ENCODE data around the gene RIOK2. TPM values are rescaled to one million over a fixed set of nuclear protein-coding genes. Genes with fewer than 3 reads are reported as not detected.
A peak's percentile ranks its signal among the peaks of the same experiment; 100 is the strongest.

Gene RIOK2
- total RNA-seq, 1 donor from 2014 or later = 17.6 TPM

DNA sequence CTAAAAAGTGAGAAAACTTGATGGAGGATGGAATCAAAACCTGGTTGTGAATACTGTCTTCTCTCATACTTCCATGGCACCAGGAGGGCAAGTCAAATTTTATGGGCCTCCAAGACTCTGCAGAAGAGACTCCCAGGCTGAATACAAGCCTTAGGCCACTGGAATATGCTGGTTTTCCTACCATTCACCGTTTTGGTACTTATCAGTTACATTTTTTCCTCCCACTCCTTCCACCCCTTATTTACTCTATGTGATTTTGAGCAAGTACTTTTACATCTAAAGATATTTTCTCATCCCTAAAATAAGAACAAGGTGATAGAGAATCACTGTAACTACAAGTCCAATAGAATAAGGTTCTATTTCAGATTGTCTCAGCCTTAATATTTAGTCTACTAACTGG is 32.6 kb downstream of the RIOK2 start:
- TF ChIP-seq, protein P1, sequence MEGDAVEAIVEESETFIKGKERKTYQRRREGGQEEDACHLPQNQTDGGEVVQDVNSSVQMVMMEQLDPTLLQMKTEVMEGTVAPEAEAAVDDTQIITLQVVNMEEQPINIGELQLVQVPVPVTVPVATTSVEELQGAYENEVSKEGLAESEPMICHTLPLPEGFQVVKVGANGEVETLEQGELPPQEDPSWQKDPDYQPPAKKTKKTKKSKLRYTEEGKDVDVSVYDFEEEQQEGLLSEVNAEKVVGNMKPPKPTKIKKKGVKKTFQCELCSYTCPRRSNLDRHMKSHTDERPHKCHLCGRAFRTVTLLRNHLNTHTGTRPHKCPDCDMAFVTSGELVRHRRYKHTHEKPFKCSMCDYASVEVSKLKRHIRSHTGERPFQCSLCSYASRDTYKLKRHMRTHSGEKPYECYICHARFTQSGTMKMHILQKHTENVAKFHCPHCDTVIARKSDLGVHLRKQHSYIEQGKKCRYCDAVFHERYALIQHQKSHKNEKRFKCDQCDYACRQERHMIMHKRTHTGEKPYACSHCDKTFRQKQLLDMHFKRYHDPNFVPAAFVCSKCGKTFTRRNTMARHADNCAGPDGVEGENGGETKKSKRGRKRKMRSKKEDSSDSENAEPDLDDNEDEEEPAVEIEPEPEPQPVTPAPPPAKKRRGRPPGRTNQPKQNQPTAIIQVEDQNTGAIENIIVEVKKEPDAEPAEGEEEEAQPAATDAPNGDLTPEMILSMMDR (IDR thresholded peaks at IDR 0.05; ENCODE audit: insufficient read depth, low read length, severe bottlenecking) = no peak
- no peaks in the 10 kb centered on the region for H3K27me3 ChIP-seq (ENCODE audit: control insufficient read depth, insufficient read depth, low read length)
- no peak overlapping the region for H3K4me3 ChIP-seq (ENCODE audit: low read depth, low read length)
- DNase-seq (ENCODE audit: low read depth) = no peak
- H3K36me3 ChIP-seq (ENCODE audit: control insufficient read depth, insufficient read depth, low read length) = no peaks in the 10 kb centered on the region
- FAIRE-seq = no peak

- Histone ChIP-seq H3K27me3 (ENCODE audit: control insufficient read depth, insufficient read depth, low read length) (no peaks in the 10 kb centered on the region), H3K4me3 (ENCODE audit: low read depth, low read length) (no peak overlapping the region), H3K36me3 (ENCODE audit: control insufficient read depth, insufficient read depth, low read length) (no peaks in the 10 kb centered on the region)
- DNase-seq (ENCODE audit: low read depth) (no peak), FAIRE-seq (no peak)
- TF ChIP-seq, protein P1 (IDR thresholded peaks at IDR 0.05; ENCODE audit: insufficient read depth, low read length, severe bottlenecking) = no peak
These were observed 33.3 kb downstream of the RIOK2 start for GRCh38 chr5:97149709-97150108.

- DNase-seq (ENCODE audit: low read depth) (no peak), FAIRE-seq (no peak)
- Histone ChIP-seq H3K4me3 (ENCODE audit: low read depth, low read length) (no peak overlapping the region), H3K27me3 (ENCODE audit: control insufficient read depth, insufficient read depth, low read length) (no peaks in the 10 kb centered on the region), H3K36me3 (ENCODE audit: control insufficient read depth, insufficient read depth, low read length) (no peaks in the 10 kb centered on the region)
- TF ChIP-seq, protein P1 (IDR thresholded peaks at IDR 0.05; ENCODE audit: insufficient read depth, low read length, severe bottlenecking) = no peak
These were observed 34.8 kb downstream of the RIOK2 start for GRCh38 chr5:97148288-97148687.

- H3K36me3 ChIP-seq (ENCODE audit: control insufficient read depth, insufficient read depth, low read length) = no peaks in the 10 kb centered on the region
- TF ChIP-seq, protein P1 (IDR thresholded peaks at IDR 0.05; ENCODE audit: insufficient read depth, low read length, severe bottlenecking) = no peak
- no peaks in the 10 kb centered on the region for H3K27me3 ChIP-seq (ENCODE audit: control insufficient read depth, insufficient read depth, low read length)
- FAIRE-seq (no peak), DNase-seq (ENCODE audit: low read depth) (no peak)
- H3K4me3 ChIP-seq (ENCODE audit: low read depth, low read length) = no peak overlapping the region
These were observed 39.3 kb downstream of the RIOK2 start for GRCh38 chr5:97143704-97144103.

GRCh38 chr5:97142521-97143254 is 40.4 kb downstream of the RIOK2 start, which contains the start of gene LIX1:
TSS of gene LIX1 (minus strand) at chr5:97142611. CDS start at chr5:97142576, 35 bp downstream.
- TF ChIP-seq, protein P1 (IDR thresholded peaks at IDR 0.05; ENCODE audit: insufficient read depth, low read length, severe bottlenecking) = peak; percentile 57
- peak; percentile 32 for FAIRE-seq
- H3K36me3 ChIP-seq (ENCODE audit: control insufficient read depth, insufficient read depth, low read length) = no peaks in the 10 kb centered on the region
- H3K4me3 ChIP-seq (ENCODE audit: low read depth, low read length) = no peak within 1 kb of the TSS
- H3K27me3 ChIP-seq (ENCODE audit: control insufficient read depth, insufficient read depth, low read length) = peaks cover 1% of the 10 kb centered on the region
- peak; percentile 28 for DNase-seq (ENCODE audit: low read depth)

DNA sequence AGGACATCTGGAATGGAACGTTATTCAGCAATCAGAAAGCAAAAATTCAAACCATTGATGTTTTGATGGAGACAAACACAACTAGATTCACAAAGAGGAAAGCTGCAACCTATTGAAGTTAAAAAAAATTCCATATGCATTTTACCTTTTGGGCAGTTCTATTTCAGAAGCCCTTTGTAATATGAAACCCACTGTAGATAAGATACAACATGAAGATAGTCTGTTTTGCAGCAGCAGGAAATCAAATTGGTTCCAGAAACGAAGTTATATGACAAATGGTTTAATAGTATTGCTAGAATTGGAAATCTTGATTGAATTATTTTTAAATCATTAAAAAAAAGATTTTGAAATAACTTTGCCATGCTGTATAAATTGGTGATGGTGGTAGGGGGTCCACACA is 41.5 kb downstream of the RIOK2 start:
- Histone ChIP-seq H3K4me3 (ENCODE audit: low read depth, low read length) (no peak overlapping the region), H3K36me3 (ENCODE audit: control insufficient read depth, insufficient read depth, low read length) (no peaks in the 10 kb centered on the region), H3K27me3 (ENCODE audit: control insufficient read depth, insufficient read depth, low read length) (peaks cover 1% of the 10 kb centered on the region)
- TF ChIP-seq, protein P1 (IDR thresholded peaks at IDR 0.05; ENCODE audit: insufficient read depth, low read length, severe bottlenecking) = no peak
- no peak for FAIRE-seq
- no peak for DNase-seq (ENCODE audit: low read depth)

Measured in bronchial epithelial cell (primary cell).